Cardiac septum (tissue), 1 donor: Measurements from ENCODE around the gene CUL2. TPM values are rescaled to one million over a fixed set of nuclear protein-coding genes. Genes with fewer than 3 reads are reported as not detected.
"Not testable (repeated sequence)": the region's sequence is repeated elsewhere in the genome, so short reads cannot be mapped to it uniquely, and the experiment has no call there.

Experiments
- DNase-seq: peaks from one replicate; pipeline ENCODE4 v3.0.0-alpha.2; 2020; ENCODE audit warnings: low spot score
- intact Hi-C: fragments of 100-400 bp; cut with DNase I; formaldehyde crosslinking; loops from one replicate; pipeline ENCODE4 v1.14.0; 2022
- total RNA-seq: library from RNA; stranded (reverse); fragmentation: NEBNext Ultra II Directional; extraction: Animal tissue kit (Norgen Biotek cat#: 25700); gene quantifications from one replicate; pipeline ENCODE4 v1.2.1, GENCODE V29; 2021
- donor health status: DM: no; HTN: no; CAD: no.

The CUL2 gene
- total RNA-seq, 1 donor from 2014 or later: 30.0 TPM

DNA sequence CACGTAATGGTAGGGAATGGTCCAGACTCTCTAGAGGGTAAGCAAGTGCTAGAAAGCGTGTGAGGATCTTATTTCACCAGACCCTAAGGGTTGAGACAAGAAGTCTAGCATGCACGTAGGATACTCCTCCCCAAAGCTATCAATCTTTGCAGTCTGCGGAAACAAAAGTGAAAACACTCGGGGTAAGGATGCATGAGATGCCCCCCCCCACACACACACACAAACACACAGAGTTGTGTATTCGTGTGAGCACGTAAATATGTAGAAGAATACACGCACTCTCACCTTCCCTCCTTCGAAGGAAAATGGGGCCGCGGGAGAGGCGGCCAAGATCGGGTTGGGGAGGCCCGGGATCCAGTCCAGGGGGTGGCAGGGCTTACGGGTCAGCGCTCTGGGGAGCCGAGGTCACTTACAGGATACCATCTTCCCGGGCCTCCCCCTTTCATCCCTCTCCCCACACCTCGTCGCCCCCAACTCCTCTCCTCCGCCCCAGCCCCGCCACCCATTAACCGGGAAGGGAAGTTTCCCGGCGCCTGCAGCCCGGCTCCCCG, 455 bp downstream of the CUL2 start:
- no peak for DNase-seq

GRCh38 chr10:35083242-35083641, 6.9 kb downstream of the CUL2 start:
- DNase-seq: no peak
- intact Hi-C loops: loop anchor here (2.0 kb wide), 1 partner anchor 78 kb away; no protein-coding TSS in a partner anchor

More for the DNA sequence above, 455 bp downstream of the CUL2 start:
- intact Hi-C loops: no loop called here

GRCh38 chr10:35080261-35080660, 9.9 kb downstream of the CUL2 start:
- intact Hi-C loops, DNase-seq: not testable (repeated sequence)

DNA sequence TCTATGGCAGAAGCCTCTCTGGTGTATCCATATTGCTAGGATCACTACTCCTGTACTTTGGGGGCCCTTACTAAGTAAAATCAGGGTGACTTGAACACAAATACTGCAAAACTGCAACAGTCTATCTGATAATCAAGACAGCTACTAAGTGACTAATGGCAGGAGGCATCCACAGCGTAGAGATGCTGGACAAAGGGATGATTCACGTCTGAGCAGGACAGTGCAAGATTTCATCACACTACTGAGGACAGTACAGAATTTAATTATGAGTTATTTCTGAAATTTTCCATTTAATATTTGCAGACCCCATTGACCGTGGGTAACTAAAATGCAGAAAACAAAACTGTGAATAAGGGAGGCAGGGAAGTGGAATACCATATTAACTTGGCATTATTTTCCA, 10.4 kb downstream of the CUL2 start:
- intact Hi-C loops: no loop called here
- DNase-seq: no peak

- intact Hi-C loops: no loop called here
- DNase-seq: no peak
Observed at GRCh38 chr10:35079265-35079664, 10.9 kb downstream of the CUL2 start.

- intact Hi-C loops: no loop called here
- DNase-seq: no peak
Observed at GRCh38 chr10:35075228-35075627, 14.9 kb downstream of the CUL2 start.

- intact Hi-C loops: no loop called here
- DNase-seq: no peak
Observed at GRCh38 chr10:35074266-35074665, 15.9 kb downstream of the CUL2 start.

DNA sequence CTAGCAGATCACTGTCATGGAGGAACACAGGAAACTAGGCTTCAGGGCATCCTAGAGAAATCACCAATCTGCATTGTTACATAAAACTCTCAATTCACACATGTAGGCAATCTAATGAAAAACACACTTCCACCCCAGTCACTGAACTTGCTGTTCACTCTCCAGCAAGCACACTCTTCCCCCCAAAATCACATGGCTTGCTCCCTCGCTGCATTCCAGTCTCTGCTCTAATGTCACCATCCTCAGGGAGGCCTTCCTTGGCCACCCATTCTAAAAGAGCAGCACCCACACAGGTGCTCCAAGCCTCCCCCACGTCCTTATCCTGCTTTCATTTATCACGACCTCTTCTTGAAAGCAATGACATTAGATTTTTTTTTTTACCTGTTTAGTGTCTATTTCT, 19.6 kb downstream of the CUL2 start:
- DNase-seq: no peak
- intact Hi-C loops: no loop called here

GRCh38 chr10:35063837-35064454, 26.2 kb downstream of the CUL2 start:
- intact Hi-C loops: no loop called here
- DNase-seq: no peak

DNA sequence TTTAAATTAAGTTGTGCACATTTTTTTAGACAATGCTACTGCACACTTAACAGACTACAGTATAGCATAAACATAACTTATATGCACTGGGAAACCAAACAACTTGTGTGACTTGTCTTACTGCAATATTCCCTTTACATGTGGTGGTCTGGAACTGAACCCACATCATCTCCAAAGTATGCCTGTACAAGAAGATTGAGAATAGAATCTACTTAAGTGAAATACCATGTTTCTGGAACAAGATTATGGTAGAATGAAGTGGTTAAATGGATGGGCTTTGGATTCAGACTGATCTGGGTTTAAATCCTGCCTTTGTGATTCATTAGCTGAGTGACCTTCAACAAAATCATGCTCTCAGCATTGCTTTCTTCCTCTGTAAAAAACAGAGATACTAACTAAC, 30.7 kb downstream of the CUL2 start:
- no peak for DNase-seq
- intact Hi-C loops: no loop called here

- no peak for DNase-seq
- intact Hi-C loops: no loop called here
Observed at GRCh38 chr10:35058686-35059085, 31.5 kb downstream of the CUL2 start.

GRCh38 chr10:35058134-35058533, 32.0 kb downstream of the CUL2 start:
- no peak for DNase-seq
- intact Hi-C loops: no loop called here

- intact Hi-C loops: no loop called here
- DNase-seq: no peak
Observed at GRCh38 chr10:35056686-35057085, 33.5 kb downstream of the CUL2 start.

GRCh38 chr10:35056133-35056532, 34.0 kb downstream of the CUL2 start:
- intact Hi-C loops: no loop called here
- DNase-seq: no peak

DNA sequence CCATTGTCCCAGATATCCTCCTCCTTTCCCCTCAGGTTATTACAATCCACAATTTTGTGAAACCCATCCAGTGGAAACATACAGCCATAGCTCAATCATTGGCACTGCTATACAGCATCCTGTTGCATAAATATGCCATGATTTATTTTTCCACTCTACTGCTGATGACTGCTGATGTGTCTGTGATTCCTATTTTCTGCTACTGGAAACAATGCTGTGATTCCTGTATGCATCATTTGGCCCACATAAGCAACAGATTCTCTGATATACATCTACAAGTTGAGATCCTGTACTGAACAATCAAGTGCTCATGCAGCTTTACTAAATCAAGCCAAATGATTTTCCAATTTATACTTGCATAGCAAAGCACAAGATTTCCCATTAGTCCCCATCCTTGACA, 39.6 kb downstream of the CUL2 start:
- intact Hi-C loops: no loop called here
- DNase-seq: no peak

GRCh38 chr10:35046074-35046473, 44.1 kb downstream of the CUL2 start:
- intact Hi-C loops: no loop called here
- no peak for DNase-seq

- intact Hi-C loops, DNase-seq: not testable (repeated sequence)
Observed at GRCh38 chr10:35045275-35045674, 44.9 kb downstream of the CUL2 start.

DNA sequence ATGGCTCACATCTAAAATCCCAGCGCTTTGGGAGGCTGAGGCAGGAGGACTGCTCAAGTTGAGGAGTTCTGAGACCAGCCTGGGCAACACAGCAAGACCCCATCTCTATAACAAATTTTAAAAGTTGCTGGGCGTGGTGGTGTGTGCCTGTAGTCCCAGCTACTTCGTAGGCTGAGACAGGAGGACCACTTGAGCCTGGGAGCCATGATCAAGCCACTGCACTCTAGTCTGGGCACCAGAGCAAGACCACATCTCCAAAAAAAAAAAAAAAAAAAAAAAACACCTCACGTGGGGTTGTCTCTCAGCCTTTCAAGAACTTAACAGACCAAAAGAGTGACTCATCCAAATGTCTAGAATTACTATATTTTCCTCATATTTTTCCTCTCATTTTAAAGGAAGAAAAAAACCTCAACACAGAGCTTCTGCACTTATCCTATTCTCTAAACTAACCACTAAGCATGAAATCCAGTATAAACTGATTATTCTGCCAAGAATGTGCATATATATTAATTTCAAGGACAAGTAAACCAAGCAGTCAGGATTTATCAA, 46.3 kb downstream of the CUL2 start:
- intact Hi-C loops: no loop called here
- DNase-seq: no peak

- intact Hi-C loops: no loop called here
- DNase-seq: no peak
Observed at GRCh38 chr10:35042783-35043182, 47.4 kb downstream of the CUL2 start.

DNA sequence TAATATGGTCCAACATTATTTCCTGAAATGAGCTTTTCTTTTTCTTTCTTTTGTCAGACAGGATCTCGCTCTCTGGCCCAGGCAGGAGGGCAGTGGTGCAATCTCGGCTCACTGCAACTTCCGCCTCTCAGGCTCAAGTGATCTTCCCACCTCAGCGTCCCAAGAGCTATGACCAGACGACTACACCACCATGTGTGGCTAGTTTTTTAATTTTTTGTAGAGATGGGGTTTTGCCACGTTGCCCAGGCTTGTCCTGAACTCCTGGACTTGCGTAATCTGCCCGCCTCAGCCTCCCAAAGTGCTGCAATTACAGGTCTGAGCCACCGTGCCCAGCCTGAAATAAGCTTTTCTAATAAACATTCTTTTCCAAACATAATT, 48.6 kb downstream of the CUL2 start:
- peak; percentile 80 for DNase-seq

GRCh38 chr10:35040760-35041501, 49.2 kb downstream of the CUL2 start:
- DNase-seq: no peak
- intact Hi-C loops: no loop called here

More for the DNA sequence above, 48.6 kb downstream of the CUL2 start:
- intact Hi-C loops: no loop called here
